CD4-positive, CD25-positive, alpha-beta regulatory T cell (primary cell): ENCODE data around the gene CLN3. TPM values are rescaled to one million over a fixed set of nuclear protein-coding genes. Genes with fewer than 3 reads are reported as not detected.
"Not testable (repeated sequence)": the region's sequence is repeated elsewhere in the genome, so short reads cannot be mapped to it uniquely, and the experiment has no call there.

Experiments
- ATAC-seq, 2 donors: fragments of 150-1000 bp; cut with Tn5 transposase; one replicate each; pipeline ENCODE4 v1.10.0; 2021; ENCODE audit warnings: low read depth in 2 of 2, moderate number of reproducible peaks in 2 of 2, moderate library complexity in 1 of 2
- DNase-seq, 3 donors: peaks; one replicate each; pipeline versions ENCODE4 v3.0.0 to v3.0.0-alpha.2; 2012 to 2022; ENCODE audit warnings: mixed read lengths in 1 of 3
- H3K27ac ChIP-seq: one replicate; pipeline ENCODE4 v1.7.0; 2013; ENCODE audit warnings: mild to moderate bottlenecking, low read length; ENCODE audit not compliant: insufficient read depth, poor library complexity, severe bottlenecking
- H3K27me3 ChIP-seq: one replicate; pipeline ENCODE4 v1.7.0; 2013; ENCODE audit warnings: low read length; ENCODE audit not compliant: control insufficient read depth, insufficient read depth
- H3K36me3 ChIP-seq: one replicate; pipeline ENCODE4 v1.7.0; 2013; ENCODE audit warnings: mild to moderate bottlenecking, low read length, moderate library complexity; ENCODE audit not compliant: control insufficient read depth, insufficient read depth
- H3K4me1 ChIP-seq: 2 replicates; pipeline ENCODE4 v1.7.0; 2013; ENCODE audit warnings: mild to moderate bottlenecking, low read length; ENCODE audit not compliant: insufficient read depth, control insufficient read depth, poor library complexity, severe bottlenecking
- H3K4me3 ChIP-seq: one replicate; pipeline ENCODE4 v1.7.0; 2013; ENCODE audit warnings: low read depth, mild to moderate bottlenecking, low read length, moderate library complexity
- H3K9me3 ChIP-seq, 2 experiments: 1 replicate in 1 of 2; 2 replicates in 1 of 2; pipeline ENCODE4 v1.7.0; 2013; ENCODE audit warnings: low read length in 2 of 2, mild to moderate bottlenecking in 1 of 2, moderate library complexity in 1 of 2; ENCODE audit not compliant: control insufficient read depth in 2 of 2
- H3K27ac Mint-ChIP-seq, 3 donors: one replicate each; pipeline ENCODE4 v1.8.0; 2020 to 2022; ENCODE audit warnings: mild to moderate bottlenecking in 3 of 3, mixed read lengths in 3 of 3, moderate library complexity in 2 of 3
- H3K27me3 Mint-ChIP-seq: one replicate; pipeline ENCODE4 v1.8.0; 2022; ENCODE audit warnings: mild to moderate bottlenecking, mixed read lengths
- H3K36me3 Mint-ChIP-seq: one replicate; pipeline ENCODE4 v1.8.0; 2020; ENCODE audit warnings: mixed read lengths
- H3K4me1 Mint-ChIP-seq, 4 donors: one replicate each; pipeline ENCODE4 v1.8.0; 2020 to 2022; ENCODE audit warnings: mixed read lengths in 4 of 4, mild to moderate bottlenecking in 1 of 4
- H3K4me3 Mint-ChIP-seq, 4 donors: one replicate each; pipeline ENCODE4 v1.8.0; 2020 to 2022; ENCODE audit warnings: mild to moderate bottlenecking in 4 of 4, mixed read lengths in 4 of 4, moderate library complexity in 3 of 4
- H3K9me3 Mint-ChIP-seq, 7 donors: one replicate each; pipeline ENCODE4 v1.8.0; 2020 to 2022; ENCODE audit warnings: mixed read lengths in 7 of 7, mild to moderate bottlenecking in 3 of 7, moderate library complexity in 2 of 7
- polyA plus RNA-seq, 4 donors: library from polyadenylated mRNA; unstranded; fragments of 300-500 nt; fragmentation: Illumina TruSeq; gene quantifications; one replicate each; pipeline ENCODE4 v1.2.3, GENCODE V29; 2021
- total RNA-seq: library from RNA; stranded (reverse); gene quantifications from one replicate; pipeline ENCODE4 v1.2.3, GENCODE V29; 2022

Gene CLN3
- total and polyA plus RNA-seq, 5 donors from 2014 or later = 24.8 to 55.2 (median 31.7) TPM

- not testable (repeated sequence) for H3K4me1 Mint-ChIP-seq, DNase-seq, H3K27me3 Mint-ChIP-seq, H3K36me3 Mint-ChIP-seq, H3K27ac ChIP-seq, H3K4me1 ChIP-seq, H3K4me3 Mint-ChIP-seq, H3K36me3 ChIP-seq, ATAC-seq, H3K27ac Mint-ChIP-seq, H3K9me3 Mint-ChIP-seq, H3K4me3 ChIP-seq, H3K27me3 ChIP-seq, H3K9me3 ChIP-seq
Observed at GRCh38 chr16:28443943-28444342, 47.9 kb downstream of the CLN3 start.

DNA sequence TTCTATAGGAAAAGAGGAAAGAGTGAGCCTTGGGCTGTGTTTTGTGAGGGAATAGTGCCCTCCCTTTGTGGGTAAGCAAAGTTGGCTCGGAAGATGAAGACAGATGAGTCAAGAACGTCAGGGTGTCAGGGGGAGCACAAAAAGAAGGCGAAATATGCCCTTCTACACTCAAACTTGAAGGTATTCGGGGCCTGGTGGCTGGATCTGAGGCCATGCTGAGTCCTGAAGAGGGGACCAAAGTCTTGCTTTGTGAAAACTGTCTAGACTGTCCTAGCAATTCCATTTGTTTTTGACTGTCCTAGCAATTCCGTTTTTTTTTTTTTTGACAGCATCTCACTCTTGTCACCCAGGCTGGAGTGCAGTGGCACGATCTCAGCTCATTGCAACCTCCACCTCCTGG is 53.0 kb downstream of the CLN3 start:
- H3K9me3 ChIP-seq, H3K27me3 Mint-ChIP-seq, DNase-seq, H3K4me1 ChIP-seq, H3K4me1 Mint-ChIP-seq, H3K9me3 Mint-ChIP-seq, H3K36me3 Mint-ChIP-seq, H3K27ac Mint-ChIP-seq, H3K27me3 ChIP-seq, ATAC-seq, H3K27ac ChIP-seq, H3K36me3 ChIP-seq, H3K4me3 ChIP-seq, H3K4me3 Mint-ChIP-seq: not testable (repeated sequence)

- not testable (repeated sequence) for H3K27me3 ChIP-seq, H3K27ac Mint-ChIP-seq, ATAC-seq, H3K36me3 Mint-ChIP-seq, DNase-seq, H3K4me1 Mint-ChIP-seq, H3K36me3 ChIP-seq, H3K27ac ChIP-seq, H3K27me3 Mint-ChIP-seq, H3K4me3 Mint-ChIP-seq, H3K4me1 ChIP-seq, H3K4me3 ChIP-seq, H3K9me3 Mint-ChIP-seq, H3K9me3 ChIP-seq
Observed at GRCh38 chr16:28435340-28435739, 56.5 kb downstream of the CLN3 start.

Other genes with a start within 250 kb of the CLN3 start
- 20.2 TPM for gene SBK1, start 199.5 kb downstream of the CLN3 start, total RNA-seq
- 1 to 10 TPM; 2.0 to 4.9 (median 3.1) TPM for gene SBK1, start 199.5 kb downstream of the CLN3 start, polyA plus RNA-seq
- gene NPIPB6, start 128.6 kb downstream of the CLN3 start, total RNA-seq = 3.0 TPM
- under 1 TPM in 2 of 4 donors, not detected in 2; 0.13 to 0.42 TPM for gene NPIPB6, start 128.6 kb downstream of the CLN3 start, polyA plus RNA-seq
- gene EIF3CL, start 88.2 kb downstream of the CLN3 start, total RNA-seq = 49.6 TPM
- gene EIF3CL, start 88.2 kb downstream of the CLN3 start, polyA plus RNA-seq = 10 to 100 TPM; 14.5 to 44.2 (median 23.3) TPM
- gene NPIPB7, start 19.7 kb downstream of the CLN3 start, total RNA-seq = not detected
- gene NPIPB7, start 19.7 kb downstream of the CLN3 start, polyA plus RNA-seq = not detected
- gene APOBR, start 2.6 kb upstream of the CLN3 start, total RNA-seq = 6.8 TPM
- gene APOBR, start 2.6 kb upstream of the CLN3 start, polyA plus RNA-seq = under 1 TPM; 0.11 to 0.72 (median 0.21) TPM
- gene IL27, start 14.8 kb upstream of the CLN3 start, total RNA-seq = not detected
- gene IL27, start 14.8 kb upstream of the CLN3 start, polyA plus RNA-seq = not detected
- not detected for gene NUPR1, start 46.9 kb upstream of the CLN3 start, total RNA-seq
- gene NUPR1, start 46.9 kb upstream of the CLN3 start, polyA plus RNA-seq = not detected
- 49.5 TPM for gene SGF29, start 61.8 kb upstream of the CLN3 start, total RNA-seq
- 10 to 100 TPM; 43.4 to 97.5 (median 70.5) TPM for gene SGF29, start 61.8 kb upstream of the CLN3 start, polyA plus RNA-seq
- gene SULT1A2, start 105.0 kb upstream of the CLN3 start, total RNA-seq = 0.39 TPM
- gene SULT1A2, start 105.0 kb upstream of the CLN3 start, polyA plus RNA-seq = not detected
- gene SULT1A1, start 118.0 kb upstream of the CLN3 start, total RNA-seq = 8.6 TPM
- gene SULT1A1, start 118.0 kb upstream of the CLN3 start, polyA plus RNA-seq = 10 to 100 TPM in 2 of 4 donors, 1 to 10 TPM in 2; 6.4 to 19.2 (median 10.2) TPM
- 1.1 TPM for gene NPIPB8, start 146.0 kb upstream of the CLN3 start, total RNA-seq
- not detected for gene NPIPB8, start 146.0 kb upstream of the CLN3 start, polyA plus RNA-seq
- gene EIF3C, start 219.4 kb upstream of the CLN3 start, total RNA-seq = 182 TPM
- 100 to 1,000 TPM; 131 to 214 (median 178) TPM for gene EIF3C, start 219.4 kb upstream of the CLN3 start, polyA plus RNA-seq